GM23338 (cell line): ENCODE results near the gene UPK3BL1. TPM values are rescaled to one million over a fixed set of nuclear protein-coding genes. Genes with fewer than 3 reads are reported as not detected.
"Not testable (repeated sequence)": the region's sequence is repeated elsewhere in the genome, so short reads cannot be mapped to it uniquely, and the experiment has no call there.

Experiments
- ATAC-seq: fragments of 200-7000 bp; cut with Tn5 transposase; 3 replicates; pipeline ENCODE4 v1.9.1; 2020
- DNase-seq: peaks from one replicate; pipeline ENCODE4 v3.0.0-alpha.2; 2015; ENCODE audit warnings: low spot score
- H2AFZ ChIP-seq: fragments of 200-600 bp; sonication (generic); 2 replicates; pipeline ENCODE4 v1.8.0; 2016; ENCODE audit warnings: antibody characterized with exemption, mild to moderate bottlenecking, moderate library complexity
- H3F3A ChIP-seq: fragments of 200-600 bp; sonication (generic); replicated peaks from 2 replicates; pipeline ENCODE4 v1.8.0; 2017; ENCODE audit warnings: antibody characterized with exemption, mixed run types, low read depth
- H3K27ac ChIP-seq: fragments of 200-600 bp; sonication (generic); 2 replicates; pipeline ENCODE4 v1.6.1; 2016; ENCODE audit warnings: low read depth
- H3K27me3 ChIP-seq: fragments of 200-600 bp; sonication (generic); 2 replicates; pipeline ENCODE4 v1.8.0; 2016; ENCODE audit warnings: mild to moderate bottlenecking, mixed run types, moderate library complexity; ENCODE audit not compliant: insufficient read depth
- H3K36me3 ChIP-seq: fragments of 200-600 bp; sonication (generic); 2 replicates; pipeline ENCODE4 v1.8.0; 2016; ENCODE audit warnings: mild to moderate bottlenecking; ENCODE audit not compliant: insufficient read depth
- H3K4me1 ChIP-seq: fragments of 200-600 bp; sonication (generic); 2 replicates; pipeline ENCODE4 v1.8.0; 2016; ENCODE audit warnings: mild to moderate bottlenecking, moderate library complexity; ENCODE audit not compliant: insufficient read depth
- H3K4me2 ChIP-seq: fragments of 200-600 bp; sonication (generic); 2 replicates; pipeline ENCODE4 v1.7.1; 2017; ENCODE audit warnings: mixed run types
- H3K4me3 ChIP-seq: fragments of 200-600 bp; sonication (generic); 2 replicates; pipeline ENCODE4 v1.6.1; 2016; ENCODE audit warnings: mixed run types
- H3K79me2 ChIP-seq: fragments of 200-600 bp; sonication (generic); replicated peaks from 2 replicates; pipeline ENCODE4 v1.8.0; 2017; ENCODE audit warnings: mild to moderate bottlenecking; ENCODE audit not compliant: insufficient read depth
- H3K9me2 ChIP-seq: fragments of 200-600 bp; sonication (generic); 2 replicates; pipeline ENCODE4 v1.8.0; 2017; ENCODE audit not compliant: insufficient read depth
- H4K20me1 ChIP-seq: fragments of 200-600 bp; sonication (generic); replicated peaks from 2 replicates; pipeline ENCODE4 v1.8.0; 2017; ENCODE audit warnings: mild to moderate bottlenecking; ENCODE audit not compliant: insufficient read depth
- H3K27ac Mint-ChIP-seq: 2 replicates; pipeline ENCODE4 v1.8.0; 2020; ENCODE audit warnings: inconsistent platforms, mild to moderate bottlenecking, moderate library complexity, mixed read lengths
- H3K27me3 Mint-ChIP-seq: 3 replicates; pipeline ENCODE4 v1.8.0; 2022; ENCODE audit warnings: low read depth, mild to moderate bottlenecking, moderate library complexity, mixed read lengths, inconsistent platforms; ENCODE audit not compliant: insufficient read depth, poor library complexity
- H3K36me3 Mint-ChIP-seq: 3 replicates; pipeline ENCODE4 v1.8.0; 2021; ENCODE audit warnings: low read depth, mild to moderate bottlenecking, inconsistent platforms, moderate library complexity, mixed read lengths
- H3K4me1 Mint-ChIP-seq: 3 replicates; pipeline ENCODE4 v1.8.0; 2020; ENCODE audit warnings: mild to moderate bottlenecking, inconsistent platforms, mixed read lengths
- H3K4me3 Mint-ChIP-seq: 3 replicates; pipeline ENCODE4 v1.8.0; 2021; ENCODE audit warnings: moderate library complexity, mild to moderate bottlenecking, inconsistent platforms, mixed read lengths
- H3K9me3 Mint-ChIP-seq: 3 replicates; pipeline ENCODE4 v1.8.0; 2020; ENCODE audit warnings: moderate library complexity, mild to moderate bottlenecking, inconsistent platforms, mixed read lengths
- polyA plus RNA-seq: library from polyadenylated mRNA; unstranded; fragments of >200 nt; fragmentation: Nextera tagmentation; extraction: Ambion mirVana; gene quantifications from 2 replicates; pipeline ENCODE4 v1.2.1, GENCODE V29; 2016
- total RNA-seq: library from RNA; depleted of rRNA; stranded (reverse); fragments of >200 nt; shearing (Covaris generic); gene quantifications from 2 replicates; pipeline ENCODE4 v1.2.3, GENCODE V29; 2014

UPK3BL1 gene
- total and polyA plus RNA-seq, 2 experiments from 2014 or later, result 7.7 to 12.6 TPM

DNA sequence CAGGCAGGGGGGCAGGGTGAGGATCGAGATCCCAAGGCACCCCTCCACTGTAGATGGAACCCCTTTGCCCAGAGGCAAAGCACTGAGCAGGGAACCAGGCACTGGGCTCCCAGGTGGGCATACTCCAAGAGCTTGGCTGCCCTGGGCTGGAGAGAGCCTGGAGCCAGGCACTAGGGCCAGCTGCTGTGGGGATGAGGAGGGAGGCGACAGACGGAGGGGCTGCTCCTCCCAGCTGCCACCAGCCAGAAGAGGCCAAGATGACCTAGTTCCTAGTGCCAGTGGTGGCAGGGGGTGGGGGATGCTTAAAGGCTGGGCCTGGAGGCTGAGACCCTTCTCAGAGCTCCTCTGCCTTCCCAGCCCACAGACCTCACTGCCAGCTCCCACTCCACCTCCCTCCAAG is 27.7 kb downstream of the UPK3BL1 start:
- not testable (repeated sequence) for H3K79me2 ChIP-seq

GRCh38 chr7:102614346-102614697 is 28.3 kb downstream of the UPK3BL1 start:
- not testable (repeated sequence) for H2AFZ ChIP-seq, ATAC-seq, DNase-seq, H3K36me3 ChIP-seq, H3K4me1 ChIP-seq, H3K4me1 Mint-ChIP-seq, H3K4me2 ChIP-seq, H3K36me3 Mint-ChIP-seq, H3K79me2 ChIP-seq, H3K27ac ChIP-seq, H3K27ac Mint-ChIP-seq, H3K4me3 Mint-ChIP-seq, H3K4me3 ChIP-seq, H3F3A ChIP-seq, H3K27me3 ChIP-seq, H3K9me3 Mint-ChIP-seq, H3K27me3 Mint-ChIP-seq, H3K9me2 ChIP-seq, H4K20me1 ChIP-seq

More for the DNA sequence above, 27.7 kb downstream of the UPK3BL1 start:
- not testable (repeated sequence) for H3K4me3 Mint-ChIP-seq, H3F3A ChIP-seq, H3K27ac Mint-ChIP-seq, H3K36me3 ChIP-seq, H3K9me3 Mint-ChIP-seq, H3K36me3 Mint-ChIP-seq, H3K4me1 ChIP-seq, H3K27me3 Mint-ChIP-seq, H3K4me1 Mint-ChIP-seq, H3K9me2 ChIP-seq, H3K4me2 ChIP-seq, DNase-seq, H4K20me1 ChIP-seq, H3K4me3 ChIP-seq, H2AFZ ChIP-seq, H3K27me3 ChIP-seq, H3K27ac ChIP-seq
- peak; percentile 8 for ATAC-seq

DNA sequence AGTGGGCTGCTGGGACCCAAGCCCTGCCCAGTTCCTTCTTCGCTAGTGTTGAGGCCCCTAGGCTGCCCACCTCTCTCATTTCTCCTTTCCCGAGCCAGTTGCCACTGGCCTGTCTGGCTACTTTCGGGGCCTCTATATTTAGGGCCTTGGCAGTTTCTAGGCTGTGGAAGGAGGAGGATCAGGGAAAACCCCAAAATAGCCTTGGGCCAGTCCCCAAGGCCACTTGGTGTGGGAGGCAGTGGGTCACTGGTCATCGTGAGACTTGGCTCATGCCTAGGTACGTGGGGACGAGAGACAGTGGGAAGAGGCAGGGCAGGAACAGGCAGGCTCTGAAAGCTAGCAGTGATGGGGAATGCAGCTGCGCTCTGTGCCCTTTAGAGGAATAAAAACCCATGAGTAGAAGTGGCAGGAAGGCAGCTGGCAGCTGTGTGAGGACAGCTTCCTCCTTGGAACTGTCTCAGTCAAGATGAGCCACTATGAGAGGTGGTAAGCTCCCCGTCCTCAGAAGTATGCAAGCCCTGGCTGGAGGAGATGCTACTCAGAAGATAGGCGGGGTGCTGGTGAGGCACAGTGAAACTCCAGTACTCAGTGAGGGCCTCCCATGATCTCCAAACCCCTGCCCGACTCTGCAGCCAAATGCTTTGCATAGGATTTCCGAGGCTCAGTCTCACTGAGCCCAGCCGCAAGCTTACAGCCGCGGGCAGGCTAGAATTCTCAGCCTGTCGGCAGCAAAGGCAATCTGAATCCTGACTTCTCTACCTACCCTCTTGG is 28.8 kb downstream of the UPK3BL1 start:
- not testable (repeated sequence) for H2AFZ ChIP-seq, H3K36me3 Mint-ChIP-seq, H3K27ac Mint-ChIP-seq, H3K27ac ChIP-seq, H3K4me3 ChIP-seq, H4K20me1 ChIP-seq, H3K36me3 ChIP-seq, H3K27me3 ChIP-seq, H3K4me3 Mint-ChIP-seq, H3K4me1 ChIP-seq, H3K9me3 Mint-ChIP-seq, H3K27me3 Mint-ChIP-seq, DNase-seq, H3K4me2 ChIP-seq, H3K4me1 Mint-ChIP-seq, H3F3A ChIP-seq, ATAC-seq, H3K9me2 ChIP-seq, H3K79me2 ChIP-seq

DNA sequence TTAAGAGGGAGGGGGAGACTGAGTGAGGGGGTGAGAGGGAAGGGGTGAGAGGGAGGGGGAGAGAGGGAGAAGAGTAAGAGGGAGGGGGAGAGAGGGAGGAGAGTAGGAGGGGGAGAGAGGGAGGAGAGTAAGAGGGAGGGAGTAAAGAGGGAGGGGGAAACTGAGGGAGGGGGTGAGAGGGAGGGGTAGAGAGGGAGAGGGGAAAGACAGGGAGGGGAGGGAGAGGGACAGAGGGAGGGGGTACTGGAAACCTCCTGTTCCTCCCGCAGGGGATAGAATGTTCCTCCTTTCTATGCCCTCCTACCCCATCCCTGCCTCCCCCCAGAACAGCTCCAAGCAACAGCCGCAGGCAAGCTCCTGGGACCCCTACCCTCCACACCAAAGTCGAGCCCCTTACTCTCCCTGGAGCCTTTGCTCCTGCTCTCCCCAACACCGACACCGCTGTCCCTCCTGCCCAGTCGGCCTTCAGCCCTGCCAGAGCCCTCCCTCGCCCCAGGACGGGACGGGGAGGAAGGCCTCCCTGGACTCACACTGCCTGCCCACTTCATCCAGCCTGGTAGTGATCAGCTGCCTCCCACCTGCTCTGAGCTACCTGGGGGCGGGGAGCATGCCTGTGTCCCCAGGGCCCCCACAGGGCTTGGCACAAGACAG is 30.8 kb downstream of the UPK3BL1 start:
- not testable (repeated sequence) for H3K4me3 ChIP-seq, H3K27ac Mint-ChIP-seq, H3K27me3 ChIP-seq, H3K9me2 ChIP-seq, H3K27me3 Mint-ChIP-seq, H3K4me1 Mint-ChIP-seq, H3F3A ChIP-seq, H4K20me1 ChIP-seq, H2AFZ ChIP-seq, H3K4me3 Mint-ChIP-seq, ATAC-seq, H3K27ac ChIP-seq, H3K36me3 Mint-ChIP-seq, H3K36me3 ChIP-seq, H3K79me2 ChIP-seq, H3K4me1 ChIP-seq, H3K4me2 ChIP-seq, H3K9me3 Mint-ChIP-seq
- peak; percentile 0 for DNase-seq

- H3K4me1 ChIP-seq, H3K9me2 ChIP-seq, H2AFZ ChIP-seq, H3K27ac ChIP-seq, H3K4me3 ChIP-seq, H3K4me1 Mint-ChIP-seq, H3F3A ChIP-seq, H3K36me3 Mint-ChIP-seq, H4K20me1 ChIP-seq, H3K4me2 ChIP-seq, H3K79me2 ChIP-seq, H3K36me3 ChIP-seq, H3K9me3 Mint-ChIP-seq, H3K27me3 Mint-ChIP-seq, H3K27ac Mint-ChIP-seq, DNase-seq, H3K27me3 ChIP-seq, H3K4me3 Mint-ChIP-seq: not testable (repeated sequence)
- peak; percentile 72 for ATAC-seq
Measured at GRCh38 chr7:102611013-102611674, 31.4 kb downstream of the UPK3BL1 start.

GRCh38 chr7:102610441-102610840 is 32.1 kb downstream of the UPK3BL1 start:
- not testable (repeated sequence) for H3K4me3 ChIP-seq, H3K4me1 Mint-ChIP-seq, ATAC-seq, H3K4me3 Mint-ChIP-seq, H2AFZ ChIP-seq, H3K27ac Mint-ChIP-seq, H3F3A ChIP-seq, H3K4me2 ChIP-seq, H3K27ac ChIP-seq, H4K20me1 ChIP-seq, H3K27me3 Mint-ChIP-seq, H3K79me2 ChIP-seq, H3K9me3 Mint-ChIP-seq, DNase-seq, H3K36me3 ChIP-seq, H3K36me3 Mint-ChIP-seq, H3K27me3 ChIP-seq, H3K4me1 ChIP-seq, H3K9me2 ChIP-seq
